HG02623 (cell line): ENCODE results near the gene HSH2D.
A peak's percentile ranks its signal among the peaks of the same experiment; 100 is the strongest.
"Not testable (repeated sequence)": the region's sequence is repeated elsewhere in the genome, so short reads cannot be mapped to it uniquely, and the experiment has no call there.

Source experiments
- ATAC-seq: cut with Tn5 transposase; IDR thresholded peaks from one replicate; pipeline ENCODE4 v1.9.1; 2021; ENCODE audit warnings: moderate library complexity; ENCODE audit not compliant: unreplicated experiment

HSH2D gene

DNA sequence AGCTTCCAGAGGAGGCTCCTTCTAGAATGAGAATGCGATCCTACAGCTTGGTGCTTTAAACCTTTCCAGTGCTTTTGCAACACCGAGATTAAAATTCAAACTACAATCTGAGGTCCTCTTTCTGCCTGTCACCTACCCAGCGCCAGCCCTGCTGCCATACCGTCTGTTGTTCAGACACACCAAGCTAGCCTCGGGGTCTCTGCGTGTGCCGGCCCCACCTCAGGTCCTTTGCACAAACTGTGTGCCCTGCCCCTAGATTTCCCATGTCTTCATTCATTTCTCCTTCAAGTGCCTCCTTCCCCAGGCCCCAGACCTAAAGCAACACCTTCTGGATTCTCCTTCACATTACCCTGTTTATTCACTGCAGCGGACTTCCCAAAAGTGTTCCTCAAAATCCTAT is 11.1 kb downstream of the HSH2D start:
- ATAC-seq: no peak

DNA sequence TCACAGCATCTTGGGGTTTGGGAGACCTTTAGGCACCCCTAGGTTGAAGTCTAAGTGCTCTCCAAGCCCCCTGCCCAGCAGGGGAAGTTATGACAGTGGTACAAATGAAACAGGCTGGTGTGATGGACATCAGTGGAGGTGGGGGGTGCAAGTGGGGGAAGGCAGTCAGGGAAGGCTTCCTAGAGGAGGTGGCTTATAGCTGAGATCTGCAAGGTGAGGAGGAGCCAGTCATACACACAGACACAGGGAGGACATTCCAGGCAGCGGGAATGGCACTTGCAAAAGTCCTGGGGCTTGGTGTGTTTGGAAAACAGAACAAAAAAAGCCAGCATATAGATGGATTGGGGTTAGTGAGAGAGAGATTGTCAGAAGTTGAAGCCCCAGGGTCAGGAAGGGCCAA is 11.6 kb downstream of the HSH2D start:
- no peak for ATAC-seq

DNA sequence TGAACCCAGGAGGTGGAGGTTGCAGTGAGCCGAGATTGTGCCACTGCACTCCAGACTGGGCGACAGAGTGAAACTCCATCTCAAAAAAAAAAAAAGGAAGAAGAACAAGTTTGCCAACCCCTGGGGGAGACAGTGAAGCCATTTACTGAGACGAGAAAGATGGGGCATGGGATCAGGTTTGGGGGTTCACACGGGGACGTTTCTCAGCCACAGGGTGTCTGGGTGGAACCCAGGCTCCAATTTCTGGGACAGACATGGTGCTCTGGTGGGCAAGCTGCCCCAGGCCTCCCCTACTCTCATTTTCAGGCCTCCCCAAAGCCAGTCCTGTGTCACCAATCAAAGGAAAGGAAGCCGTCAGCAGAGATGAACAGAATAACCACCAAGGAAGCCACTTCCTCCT is 13.4 kb downstream of the HSH2D start:
- no peak for ATAC-seq

DNA sequence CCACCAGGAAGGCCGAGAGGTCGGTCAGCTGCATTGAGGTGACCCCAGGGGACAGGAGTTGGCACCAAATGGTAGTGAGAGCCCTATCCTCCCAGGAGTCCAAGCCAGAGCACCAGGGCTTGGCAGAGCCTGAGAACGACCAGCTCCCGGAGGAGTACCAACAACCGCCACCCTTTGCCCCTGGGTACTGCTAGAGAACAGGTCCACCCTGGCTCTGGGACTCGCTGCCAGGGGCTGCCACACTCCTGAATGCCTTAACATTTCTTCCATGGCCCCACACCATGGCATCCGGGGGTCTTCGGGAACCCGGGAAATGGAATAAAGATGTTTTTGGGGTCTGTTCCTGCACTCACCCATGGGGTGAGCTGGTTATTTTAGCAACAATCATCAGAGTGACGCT is 14.1 kb downstream of the HSH2D start:
- ATAC-seq: no peak

DNA sequence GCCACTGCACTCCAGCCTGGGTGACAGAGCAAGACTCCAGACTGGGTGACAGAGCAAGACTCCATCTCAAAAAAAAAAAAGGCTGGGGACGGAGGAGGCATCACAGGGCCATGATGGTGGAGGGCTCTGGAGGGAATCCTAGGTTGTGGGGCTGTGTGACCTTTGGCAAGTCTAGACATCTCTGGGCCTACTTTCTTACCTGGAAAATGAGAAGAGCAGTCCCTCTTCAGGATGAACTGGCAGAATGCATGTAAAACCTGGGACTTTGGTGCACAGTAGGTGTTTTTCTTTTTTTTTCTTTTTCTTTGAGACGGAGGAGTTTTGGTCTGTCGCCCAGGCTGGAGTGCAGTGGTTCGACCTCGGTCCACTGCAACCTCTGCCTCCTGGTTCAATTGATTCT is 16.2 kb downstream of the HSH2D start:
- ATAC-seq: no peak

DNA sequence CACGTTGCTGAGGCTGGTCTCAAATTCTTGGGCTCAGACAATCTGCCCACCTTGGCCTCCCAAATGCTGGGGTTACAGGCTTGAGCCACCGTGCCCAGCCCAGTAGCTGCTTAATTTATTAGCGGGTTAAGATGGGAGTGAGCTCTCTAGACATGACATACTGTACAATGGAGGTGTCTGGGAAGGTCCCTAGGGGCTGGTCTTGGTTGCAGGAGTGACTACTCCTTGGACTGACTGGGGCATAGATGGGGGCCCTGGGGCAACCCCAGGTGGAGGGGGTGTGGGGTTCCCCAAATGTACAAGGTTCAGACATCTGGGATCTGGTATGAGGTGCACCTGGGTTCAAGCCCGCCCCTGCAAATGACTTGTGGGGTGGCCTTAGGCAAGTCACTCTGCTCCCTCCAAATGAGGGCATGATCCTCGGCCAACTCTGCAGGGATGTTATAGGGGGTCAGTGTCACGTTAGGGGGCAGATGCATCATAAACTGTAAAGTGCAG is 17.0 kb downstream of the HSH2D start:
- ATAC-seq: no peak

DNA sequence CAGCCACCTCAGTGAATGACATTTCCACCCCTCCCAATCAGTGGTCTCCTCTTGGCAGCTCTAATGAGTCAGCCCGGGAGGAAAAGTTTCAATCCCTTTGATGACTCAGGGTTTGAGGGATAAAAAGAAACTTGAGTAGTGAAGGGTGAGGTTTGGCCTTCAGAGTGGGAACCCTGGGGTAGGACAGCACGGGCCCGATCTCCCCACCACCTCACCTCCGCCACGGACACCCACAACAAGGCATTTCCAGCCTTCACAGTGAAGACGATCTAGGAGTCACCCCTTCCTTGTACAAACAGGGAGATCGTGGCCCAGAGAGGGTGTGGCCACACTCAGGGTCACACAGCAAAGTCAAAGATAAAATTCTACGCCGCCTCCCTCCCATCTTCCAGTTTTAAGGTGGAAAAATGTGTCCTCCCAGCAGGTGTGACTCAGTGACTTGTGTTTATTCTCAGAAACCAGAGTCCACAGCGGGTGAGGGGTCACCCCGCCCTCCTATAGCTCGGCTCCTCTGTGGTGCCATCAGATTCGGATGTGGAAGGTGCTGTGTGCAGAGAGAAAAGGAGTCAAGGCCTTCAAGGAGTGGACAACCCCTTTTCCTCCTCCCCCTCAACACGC is 17.6 kb downstream of the HSH2D start:
- ATAC-seq: no peak

DNA sequence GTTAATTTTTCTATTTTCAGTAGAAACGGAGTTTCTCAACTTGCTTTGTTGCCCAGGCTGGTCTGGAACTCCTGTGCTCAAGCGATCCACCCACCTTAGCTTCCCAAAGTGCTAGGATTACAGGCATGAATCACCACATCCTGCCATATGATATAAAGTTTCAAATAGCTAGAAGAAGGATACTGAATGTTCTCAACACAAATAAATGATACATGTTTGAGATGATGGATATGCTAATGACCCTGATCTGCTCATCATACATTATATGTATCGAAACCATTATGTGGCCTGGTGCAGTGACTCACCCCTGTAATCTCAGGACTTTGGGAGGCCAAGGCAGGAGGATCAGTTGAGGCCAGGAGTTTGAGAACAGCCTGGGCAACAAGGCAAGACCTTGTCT is 18.4 kb downstream of the HSH2D start:
- ATAC-seq: no peak

DNA sequence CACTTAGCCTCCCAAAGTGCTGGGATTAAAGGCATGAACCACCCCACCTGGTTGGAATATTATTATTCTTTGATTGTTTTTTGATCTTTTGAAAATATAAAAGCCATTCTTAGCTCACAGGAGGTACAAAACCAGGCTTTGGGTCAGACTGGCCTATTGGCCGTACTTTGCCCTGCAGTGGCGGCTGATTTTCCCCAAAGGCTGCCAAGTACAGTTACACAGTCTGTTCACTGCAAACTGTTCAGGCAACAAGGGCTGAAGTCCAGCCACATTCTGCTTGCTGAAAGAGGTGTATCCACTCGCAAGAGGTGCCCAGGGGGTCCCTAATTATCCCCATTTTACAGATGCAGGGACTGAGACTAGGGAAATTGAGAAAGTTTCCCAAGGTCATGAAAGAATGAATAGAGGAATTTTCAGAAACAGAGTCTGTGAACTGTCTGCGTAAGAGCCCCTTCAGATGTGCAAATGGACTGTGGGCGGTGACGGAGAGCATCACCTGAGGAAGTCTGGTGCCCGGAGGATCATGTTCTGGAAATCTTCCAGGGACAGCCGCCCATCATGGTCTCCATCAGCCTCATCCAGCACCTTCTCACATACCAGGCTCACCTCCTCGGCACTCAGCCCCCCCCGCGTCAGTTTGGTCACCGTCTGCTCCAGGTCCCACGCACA is 20.9 kb downstream of the HSH2D start:
- no peak for ATAC-seq

DNA sequence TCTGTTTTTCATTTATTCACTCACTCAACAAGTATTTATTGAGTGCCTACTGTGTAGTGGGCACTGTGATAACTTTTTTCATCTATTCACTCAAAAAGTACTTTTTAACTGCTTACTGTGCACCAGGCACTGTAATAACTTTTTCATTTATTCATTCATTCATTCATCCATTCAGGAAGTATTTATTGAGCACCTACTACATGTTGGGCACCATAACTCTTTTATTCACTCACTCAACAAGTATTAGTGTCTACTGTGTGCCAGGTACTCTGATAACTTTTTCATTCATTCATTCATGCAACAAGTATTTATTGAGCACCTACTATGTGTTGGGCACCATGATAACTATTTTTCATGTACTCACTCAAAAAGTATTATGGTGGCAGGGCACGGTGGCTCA is 22.9 kb downstream of the HSH2D start:
- ATAC-seq: no peak

DNA sequence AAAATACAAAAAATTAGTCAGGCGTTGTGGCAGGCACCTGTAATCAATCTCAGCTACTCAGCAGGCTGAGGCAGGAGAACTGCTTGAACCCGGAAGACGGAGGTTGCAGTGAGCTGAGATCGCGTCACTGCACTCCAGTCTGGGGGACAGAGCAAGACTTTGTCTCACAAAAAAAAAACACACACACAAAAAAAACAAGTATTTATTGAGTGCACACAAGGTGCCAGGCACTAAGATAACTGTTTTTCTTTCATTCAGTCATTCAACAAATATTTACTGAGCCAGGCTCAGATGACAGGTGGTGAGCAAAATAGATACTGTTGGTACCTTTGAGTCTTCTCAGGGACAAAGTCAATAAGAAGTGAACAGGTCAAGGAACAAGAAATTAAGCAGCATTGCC is 23.6 kb downstream of the HSH2D start:
- no peak for ATAC-seq

DNA sequence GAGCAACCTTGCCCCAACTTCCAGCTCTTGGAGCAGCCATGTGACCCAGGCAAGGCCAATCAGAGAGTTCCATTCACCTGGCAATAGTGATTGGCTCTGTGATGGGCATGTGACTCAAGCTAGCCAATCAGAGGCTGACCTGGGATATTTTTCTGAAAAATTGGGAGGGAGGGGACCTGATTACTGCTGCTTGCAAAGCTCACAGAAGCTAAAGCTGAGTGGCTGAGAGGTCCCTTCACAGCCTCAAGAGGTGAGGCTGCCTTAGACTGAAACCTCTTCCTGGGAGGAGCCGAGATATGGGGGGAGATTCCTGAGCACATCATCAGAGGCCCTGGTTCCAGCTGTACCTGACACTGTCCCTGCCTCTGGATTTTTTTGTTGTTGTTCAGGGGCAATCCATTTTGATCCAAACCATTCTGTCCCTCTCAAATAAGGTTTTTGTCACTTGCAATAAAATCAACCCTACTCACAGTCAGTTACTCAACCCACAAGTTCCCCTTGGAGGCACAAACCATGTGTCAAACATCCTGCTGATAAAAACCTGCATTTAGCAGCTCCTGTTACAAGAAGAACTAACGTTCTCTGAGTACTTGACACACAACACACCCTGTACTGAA is 25.1 kb downstream of the HSH2D start:
- no peak for ATAC-seq

DNA sequence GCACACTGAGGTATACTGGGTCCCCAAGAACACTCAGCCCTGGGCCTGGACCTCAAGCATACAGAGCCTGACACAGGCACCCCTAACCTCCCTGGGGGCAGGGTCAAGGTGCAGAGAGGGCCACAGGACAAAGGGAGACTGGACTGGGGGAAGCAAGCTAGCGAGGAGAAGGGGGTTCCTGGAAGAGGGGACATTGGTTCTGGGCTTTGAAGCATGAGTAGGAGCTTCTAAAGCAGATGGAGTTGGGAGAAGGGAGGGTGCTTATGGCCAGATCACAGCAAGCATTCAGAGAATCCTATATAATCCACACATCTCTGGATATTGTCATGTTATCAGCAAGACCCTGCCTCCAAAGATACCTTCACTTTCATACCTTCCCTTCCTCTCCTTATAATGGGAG is 26.6 kb downstream of the HSH2D start:
- no peak for ATAC-seq

DNA sequence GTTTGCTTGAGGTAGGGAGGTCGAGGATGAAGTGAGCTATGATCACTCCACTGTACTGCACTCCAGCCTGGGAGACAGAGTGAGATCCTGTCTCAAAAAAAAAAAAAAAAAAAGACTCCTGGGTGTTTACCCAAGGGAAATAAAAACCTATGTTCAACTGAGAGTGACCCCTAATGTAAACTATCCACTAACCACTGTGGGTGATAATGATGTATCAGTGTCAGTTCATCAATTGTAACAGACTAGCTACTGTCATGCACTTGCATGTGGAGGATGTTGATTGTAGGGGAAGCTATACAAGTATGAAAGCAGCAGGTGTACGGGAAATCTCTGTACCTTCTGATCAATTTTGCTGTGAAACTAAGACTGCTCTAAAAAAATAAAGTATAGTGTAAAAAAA is 32.5 kb downstream of the HSH2D start:
- ATAC-seq: no peak

DNA sequence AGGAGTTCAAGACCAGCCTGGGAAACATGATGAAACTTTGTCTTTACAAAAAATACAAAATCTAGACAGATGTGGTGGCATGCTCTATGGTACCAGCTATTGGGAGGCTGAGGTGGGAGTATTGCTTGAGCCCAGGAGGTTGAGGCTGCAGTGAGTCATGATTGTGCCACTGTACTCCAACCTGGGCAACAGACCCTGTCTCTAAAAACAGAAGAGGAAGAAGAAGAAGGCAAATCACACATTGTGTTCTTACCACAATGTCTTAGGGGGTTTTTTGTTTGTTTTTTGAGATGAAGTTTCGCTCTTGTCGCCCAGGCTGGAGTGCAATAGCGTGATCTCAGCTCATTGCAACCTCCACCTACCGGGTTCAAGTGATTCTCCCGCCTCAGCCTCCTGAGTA is 35.4 kb downstream of the HSH2D start:
- ATAC-seq: not testable (repeated sequence)

DNA sequence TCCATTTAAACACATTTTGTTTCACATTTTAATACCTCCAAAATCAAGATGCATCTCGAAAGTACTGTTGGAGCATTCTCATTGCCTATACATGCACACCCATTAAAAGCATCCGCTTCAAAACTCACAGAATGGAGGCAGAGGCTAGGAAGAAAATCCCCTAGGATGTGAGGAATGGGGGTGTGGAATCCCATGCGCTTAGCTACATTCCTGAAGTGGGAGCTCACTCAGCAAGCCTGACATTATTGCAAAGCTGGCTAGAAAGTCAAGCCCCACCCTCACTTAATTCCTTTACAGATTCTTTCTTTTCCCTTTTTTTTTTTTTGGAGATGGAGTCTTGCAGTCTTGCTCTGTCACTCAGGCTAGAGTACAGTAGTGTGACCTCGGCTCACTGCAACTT is 37.1 kb downstream of the HSH2D start:
- no peak for ATAC-seq

DNA sequence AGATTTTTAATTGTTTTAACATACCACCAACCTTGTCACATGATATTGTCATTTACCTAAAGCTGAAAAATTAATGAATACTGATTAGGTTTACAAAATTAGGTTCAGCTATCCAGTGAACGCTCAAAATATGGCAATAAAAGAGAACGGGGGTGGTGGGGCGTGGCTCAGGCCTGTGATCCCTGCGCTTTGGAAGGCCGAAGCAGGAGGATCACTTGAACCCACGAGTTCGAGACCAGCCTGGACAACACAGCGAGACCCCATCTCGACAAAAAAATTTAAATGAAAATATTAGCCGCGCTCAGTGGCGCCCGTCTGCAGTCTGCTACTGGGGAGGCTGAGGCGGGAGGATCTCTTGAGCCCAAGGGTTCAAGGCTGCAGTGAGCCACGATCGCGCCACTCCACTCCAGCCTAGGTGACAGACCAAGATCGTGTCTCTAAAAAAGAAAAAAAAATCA is 41.2 kb downstream of the HSH2D start:
- no peak for ATAC-seq

DNA sequence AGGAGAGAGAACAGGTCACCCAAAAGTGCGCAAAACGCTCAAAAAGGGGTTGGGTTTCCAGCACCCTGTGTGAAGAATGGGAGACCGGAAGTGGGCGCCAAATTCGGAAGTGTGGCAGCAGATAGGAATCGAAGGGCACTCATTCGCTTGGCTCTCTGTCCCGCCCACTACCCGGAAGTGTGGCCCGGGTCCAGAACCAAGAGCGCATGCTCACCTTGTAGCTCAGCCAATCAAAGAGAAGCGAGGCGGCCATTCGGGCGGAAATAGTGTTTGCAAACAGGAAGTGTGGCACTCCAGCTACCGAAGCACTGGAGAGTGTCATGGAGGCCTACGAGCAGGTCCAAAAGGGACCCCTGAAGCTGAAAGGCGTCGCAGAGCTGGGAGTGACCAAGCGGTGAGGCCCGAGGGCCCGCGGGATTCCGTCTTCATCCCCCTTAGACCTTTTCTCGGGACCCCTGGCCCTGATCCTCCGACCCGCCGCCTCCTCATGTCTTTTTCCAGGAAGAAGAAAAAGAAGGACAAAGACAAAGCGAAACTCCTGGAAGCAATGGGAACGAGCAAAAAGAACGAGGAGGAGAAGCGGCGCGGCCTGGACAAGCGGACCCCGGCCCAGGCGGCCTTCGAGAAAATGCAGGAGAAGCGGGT is 41.8 kb downstream of the HSH2D start, which contains the start of gene FAM32A:
TSS of gene FAM32A (plus strand) at position 288 of the 645 bp plus-strand sequence. CDS start at position 321, 33 bp downstream.
- peak; percentile 92 for ATAC-seq

DNA sequence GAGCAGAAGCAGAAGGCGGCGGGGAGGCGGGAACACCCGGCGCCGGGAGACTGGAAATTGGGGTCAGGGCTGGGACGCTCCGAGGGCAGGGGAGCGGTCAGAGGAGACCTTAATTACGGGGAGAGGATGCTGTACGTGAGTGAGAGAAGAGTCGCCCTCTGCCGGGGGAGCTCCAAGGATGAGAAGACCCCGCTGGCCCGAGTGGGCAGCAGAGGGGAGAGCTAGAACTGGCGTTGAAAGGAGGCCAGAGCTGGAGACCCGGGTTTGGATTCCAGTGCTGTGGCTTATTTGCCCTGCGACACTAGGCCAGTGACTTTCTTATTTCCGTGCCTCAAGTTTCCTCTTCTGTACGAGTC is 42.3 kb downstream of the HSH2D start:
- no peak for ATAC-seq

DNA sequence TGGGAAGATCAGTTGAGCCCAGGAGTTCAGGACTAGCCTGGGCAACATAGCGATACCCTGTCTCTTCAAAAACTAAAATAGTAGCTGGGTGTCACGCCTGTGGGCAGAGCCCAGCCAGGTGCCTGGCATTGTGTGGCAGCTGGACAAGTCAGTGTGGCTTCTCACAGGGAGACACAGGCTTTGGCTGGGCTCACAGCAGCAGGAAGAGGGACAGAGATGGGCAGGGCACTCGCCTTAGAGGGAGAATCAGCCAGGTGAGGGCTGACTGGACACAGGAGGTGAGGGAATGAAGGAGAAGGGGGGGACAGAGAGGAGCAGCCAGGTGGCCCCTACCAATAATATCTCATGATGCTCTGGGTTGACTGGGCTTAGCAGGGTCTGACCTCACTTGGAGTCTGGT is 45.0 kb downstream of the HSH2D start:
- ATAC-seq: no peak

DNA sequence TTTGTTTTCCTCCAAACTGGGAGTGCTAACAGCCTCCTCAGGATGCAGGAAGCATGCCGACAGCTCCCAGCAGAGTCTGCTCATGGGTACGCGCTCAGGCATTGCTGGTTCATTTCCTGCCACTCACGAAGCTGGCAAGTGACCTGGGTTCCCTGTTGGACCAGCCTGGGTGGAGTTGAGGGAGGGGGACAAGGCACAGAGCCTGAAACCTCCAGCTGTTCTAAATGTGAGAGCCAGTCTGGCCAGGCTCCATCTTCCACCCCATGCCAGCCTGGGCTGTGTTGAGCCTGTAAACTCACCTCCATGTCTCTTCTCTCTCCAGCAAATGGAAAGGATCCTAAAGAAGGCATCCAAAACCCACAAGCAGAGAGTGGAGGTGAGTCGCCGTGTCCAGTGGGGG is 46.7 kb downstream of the HSH2D start:
- no peak for ATAC-seq

DNA sequence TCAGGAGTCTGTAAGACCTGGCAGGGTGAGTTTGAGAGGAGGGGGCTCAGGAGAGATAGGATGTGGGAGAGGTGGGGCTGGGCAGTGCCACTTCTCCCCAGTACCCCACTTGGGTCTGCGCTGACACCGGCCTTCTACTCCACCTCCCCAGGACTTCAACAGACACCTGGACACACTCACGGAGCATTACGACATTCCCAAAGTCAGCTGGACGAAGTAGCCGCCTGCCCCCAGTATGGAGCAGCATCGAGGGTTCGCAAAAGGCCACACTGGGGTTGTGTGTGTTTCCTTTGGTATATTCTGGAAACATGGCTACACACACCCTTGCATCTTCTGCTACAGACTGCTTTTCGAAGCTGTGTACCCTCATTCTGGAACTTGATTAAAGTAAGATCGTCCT is 47.3 kb downstream of the HSH2D start:
- no peak for ATAC-seq
